Common myeloid progenitor, CD34-positive (primary cell): ENCODE measurements around the gene PTBP1.
"Not testable (repeated sequence)": the region's sequence is repeated elsewhere in the genome, so short reads cannot be mapped to it uniquely, and the experiment has no call there.

Source experiments
- CTCF ChIA-PET: fragments of 350-600 bp; sonication (Branson Sonifier 250); formaldehyde crosslinking; loops from one replicate; lab custom pipeline; 2021; ENCODE audit warnings: antibody characterized with exemption; lab: Charles Lee
- POLR2A ChIA-PET: fragments of 350-600 bp; sonication (Branson Sonifier 250); formaldehyde crosslinking; loops from one replicate; lab custom pipeline; 2021; ENCODE audit warnings: antibody characterized with exemption; lab: Charles Lee
- DNase-seq, 3 donors: peaks; one replicate each; pipeline versions ENCODE4 v3.0.0 to v3.0.0-alpha.2; 2013
- H3K27ac ChIP-seq, 2 experiments: 1 replicate in 1 of 2; 2 replicates in 1 of 2; pipeline ENCODE4 v1.7.0; 2013; ENCODE audit warnings: inconsistent platforms in 2 of 2, low read length in 2 of 2, mild to moderate bottlenecking in 2 of 2, low read depth in 1 of 2, moderate library complexity in 1 of 2; ENCODE audit not compliant: severe bottlenecking in 2 of 2, insufficient read depth in 1 of 2, poor library complexity in 1 of 2
- H3K27me3 ChIP-seq, 5 experiments: replicated peaks in 2 of 5; 1 replicate in 3 of 5; 2 replicates in 2 of 5; pipeline versions ENCODE4 v1.6.1 to v1.7.0; 2013; ENCODE audit warnings: low read length in 4 of 5, mild to moderate bottlenecking in 2 of 5, moderate library complexity in 2 of 5, inconsistent platforms in 1 of 5; ENCODE audit not compliant: insufficient read depth in 5 of 5, control insufficient read depth in 4 of 5
- H3K36me3 ChIP-seq, 4 experiments: 1 replicate in 2 of 4; 2 replicates in 2 of 4; pipeline versions ENCODE4 v1.6.1 to v1.7.0; 2013; ENCODE audit warnings: low read length in 3 of 4, control low read depth in 1 of 4, mild to moderate bottlenecking in 1 of 4; ENCODE audit not compliant: control insufficient read depth in 4 of 4, insufficient read depth in 4 of 4
- H3K4me1 ChIP-seq, 4 experiments: 1 replicate in 3 of 4; 2 replicates in 1 of 4; pipeline versions ENCODE4 v1.6.1 to v1.7.1; 2013; ENCODE audit warnings: low read length in 3 of 4, mild to moderate bottlenecking in 3 of 4, control low read depth in 1 of 4, inconsistent platforms in 1 of 4, moderate library complexity in 1 of 4; ENCODE audit not compliant: control insufficient read depth in 4 of 4, insufficient read depth in 4 of 4; ENCODE audit errors: control extremely low read depth in 1 of 4
- H3K4me3 ChIP-seq, 7 experiments: 1 replicate in 4 of 7; 2 replicates in 3 of 7; pipeline versions ENCODE4 v1.5.1 to v1.7.0; 2013; ENCODE audit warnings: mild to moderate bottlenecking in 7 of 7, low read length in 6 of 7, moderate library complexity in 6 of 7, inconsistent platforms in 2 of 7, low read depth in 2 of 7, control low read depth in 1 of 7; ENCODE audit not compliant: insufficient read depth in 4 of 7, control insufficient read depth in 1 of 7; ENCODE audit errors: extremely low read depth in 1 of 7
- H3K9me3 ChIP-seq, 5 experiments: 1 replicate in 4 of 5; 2 replicates in 1 of 5; pipeline versions ENCODE4 v1.6.1 to v1.7.1; 2013; ENCODE audit warnings: low read length in 4 of 5, mild to moderate bottlenecking in 2 of 5, inconsistent platforms in 1 of 5, low read depth in 1 of 5, moderate library complexity in 1 of 5; ENCODE audit not compliant: control insufficient read depth in 4 of 5, insufficient read depth in 2 of 5; ENCODE audit errors: control extremely low read depth in 1 of 5
- WGBS: methylation state at CpG from one replicate; pipeline ENCODE4 v1.1.5; 2013; ENCODE audit not compliant: insufficient coverage; 5-methylcytosine and 5-hydroxymethylcytosine counted together

PTBP1 gene

DNA sequence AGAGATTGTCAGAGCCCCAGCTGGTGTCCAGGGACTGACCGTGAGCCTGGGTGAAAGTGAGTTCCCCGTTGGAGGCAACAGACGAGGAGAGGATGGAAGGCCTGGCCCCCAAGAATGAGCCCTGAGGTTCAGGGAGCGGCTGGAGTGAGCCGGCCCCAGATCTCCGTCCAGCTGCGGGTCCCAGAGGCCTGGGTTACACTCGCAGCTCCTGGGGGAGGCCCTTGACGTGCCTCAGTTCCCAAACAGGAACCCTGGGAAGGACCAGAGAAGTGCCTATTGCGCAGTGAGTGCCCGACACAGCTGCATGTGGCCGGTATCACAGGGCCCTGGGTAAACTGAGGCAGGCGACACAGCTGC, 53.7 kb downstream of the PTBP1 start:
- Histone ChIP-seq H3K27ac (no peak overlapping the region), H3K4me3 (no peak overlapping the region), H3K36me3 (no peaks in the 10 kb centered on the region), H3K9me3 (no peaks in the 10 kb centered on the region), H3K27me3 (peaks cover 3 to 69% (median 8%) of the 10 kb centered on the region in 5 experiments), H3K4me1 (peaks cover 0 to 6% (median 4%) of the 10 kb centered on the region in 4 experiments)
- ChIA-PET CTCF (interaction anchor here (2.3 to 3.3 kb wide), 2 partner anchors 12 to 81 kb away, joined by 7 to 9 read pairs; no protein-coding TSS in a partner anchor), POLR2A (interaction anchor here (0.5 kb wide), 2 partner anchors 35 to 1131 kb away, joined by 3 read pairs; no protein-coding TSS in a partner anchor)
- no peak for DNase-seq
- 59% methylated on average over 10 of the region's 13 CpGs for WGBS

GRCh38 chr19:852136-853013, 55.1 kb downstream of the PTBP1 start, which contains the start of gene ELANE:
TSS of gene ELANE (plus strand) at chr19:852303. CDS start at chr19:852329, 26 bp downstream.
- Histone ChIP-seq H3K9me3 (no peaks in the 10 kb centered on the region), H3K4me3 (no peak within 1 kb of the TSS), H3K27ac (no peak within 1 kb of the TSS), H3K27me3 (peaks cover 0 to 58% (median 7%) of the 10 kb centered on the region in 5 experiments), H3K4me1 (peaks cover 0 to 6% (median 4%) of the 10 kb centered on the region in 4 experiments), H3K36me3 (no peaks in the 10 kb centered on the region)
- no peak for DNase-seq
- POLR2A ChIA-PET, result no interaction called here
- CTCF ChIA-PET, result interaction anchor here (3.3 kb wide), 1 partner anchor 82 kb away, joined by 9 read pairs; no protein-coding TSS in a partner anchor
- 64% methylated on average over 36 of the region's 55 CpGs for WGBS

GRCh38 chr19:853014-853585, 55.8 kb downstream of the PTBP1 start:
- Histone ChIP-seq H3K36me3 (no peaks in the 10 kb centered on the region), H3K27ac (no peak overlapping the region), H3K9me3 (no peaks in the 10 kb centered on the region), H3K4me3 (no peak overlapping the region), H3K4me1 (peaks cover 0 to 6% (median 4%) of the 10 kb centered on the region in 4 experiments), H3K27me3 (peaks cover 0 to 52% (median 7%) of the 10 kb centered on the region in 5 experiments)
- ChIA-PET CTCF (no interaction called here), POLR2A (no interaction called here)
- 24% methylated on average over 43 of the region's 67 CpGs for WGBS
- no peak for DNase-seq

- H3K4me3 ChIP-seq, DNase-seq, H3K4me1 ChIP-seq, H3K9me3 ChIP-seq, POLR2A ChIA-PET, H3K36me3 ChIP-seq, H3K27ac ChIP-seq: not testable (repeated sequence)
- 98% methylated on average over 7 of the region's 17 CpGs for WGBS
- peaks cover 0 to 49% (median 7%) of the 10 kb centered on the region in 5 experiments for H3K27me3 ChIP-seq
- CTCF ChIA-PET, result interaction anchor here (0.6 kb wide), 1 partner anchor 69 kb away, joined by 3 read pairs; no protein-coding TSS in a partner anchor
Measured at GRCh38 chr19:853614-854220, 56.5 kb downstream of the PTBP1 start.

GRCh38 chr19:854549-854948, 57.3 kb downstream of the PTBP1 start:
- no peaks in the 10 kb centered on the region for H3K36me3 ChIP-seq
- no CpG with 5 or more reads among the region's 6 CpGs for WGBS
- ChIA-PET CTCF (interaction anchor here (0.6 to 2.3 kb wide), 2 partner anchors 68 to 69 kb away, joined by 3 to 11 read pairs; no protein-coding TSS in a partner anchor), POLR2A (no interaction called here)
- H3K9me3 ChIP-seq, result no peaks in the 10 kb centered on the region
- H3K4me3 ChIP-seq, result no peak overlapping the region
- H3K27ac ChIP-seq, result no peak overlapping the region
- DNase-seq, result no peak
- H3K4me1 ChIP-seq, result peaks cover 0 to 15% (median 12%) of the 10 kb centered on the region in 4 experiments
- H3K27me3 ChIP-seq, result peaks cover 0 to 51% (median 7%) of the 10 kb centered on the region in 5 experiments

- CTCF ChIA-PET, result interaction anchor here (0.6 to 2.3 kb wide), 2 partner anchors 17 to 68 kb away, joined by 4 to 11 read pairs; no protein-coding TSS in a partner anchor
- no peak overlapping the region for H3K27ac ChIP-seq
- peaks cover 0 to 20% (median 17%) of the 10 kb centered on the region in 4 experiments for H3K4me1 ChIP-seq
- POLR2A ChIA-PET, result interaction anchor here (0.6 kb wide), 1 partner anchor 35 kb away, joined by 3 read pairs; no protein-coding TSS in a partner anchor
- WGBS, result 81% methylated on average over 9 of the region's 12 CpGs
- H3K4me3 ChIP-seq, result no peak overlapping the region
- DNase-seq, result no peak
- no peaks in the 10 kb centered on the region for H3K9me3 ChIP-seq
- H3K27me3 ChIP-seq, result peaks cover 0 to 52% (median 12%) of the 10 kb centered on the region in 5 experiments
- H3K36me3 ChIP-seq, result no peaks in the 10 kb centered on the region
Measured at GRCh38 chr19:855142-855541, 57.9 kb downstream of the PTBP1 start.
